ENCODE measurements around the gene SLC12A8.
A peak's percentile ranks its signal among the peaks of the same experiment; 100 is the strongest.

Gene SLC12A8

DNA sequence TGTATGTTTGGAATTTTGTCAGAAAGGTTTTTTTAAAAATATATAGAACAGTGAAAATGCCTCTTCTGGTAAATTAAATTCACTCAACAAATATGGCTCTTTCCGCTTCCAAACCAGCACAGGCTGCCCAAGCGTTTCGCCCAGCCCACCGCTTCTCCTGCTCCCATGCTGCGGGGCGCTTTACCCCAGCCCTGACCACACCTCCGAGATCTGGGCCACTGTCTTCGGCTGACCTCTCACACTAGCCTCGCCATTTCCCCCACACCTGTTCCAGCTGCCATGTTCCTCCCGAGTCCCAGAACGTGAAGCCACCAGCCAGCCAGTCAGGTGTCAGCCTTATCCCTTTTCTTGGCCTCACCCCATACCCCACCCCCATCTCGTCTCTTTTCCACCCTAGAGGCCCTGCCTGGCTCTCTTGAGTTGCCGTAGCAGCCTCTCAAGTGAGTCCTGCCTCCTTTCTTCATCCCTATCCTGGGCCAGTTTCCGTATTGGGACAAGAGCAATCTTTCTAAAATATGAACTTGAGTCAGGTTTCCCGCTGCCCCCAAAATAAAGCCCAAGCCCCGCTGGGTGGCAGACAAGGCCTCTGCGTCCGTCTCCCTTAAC is 46.5 kb downstream of the SLC12A8 start:
- no peak for TF ChIP-seq CTCF (IDR thresholded peaks at IDR 0.05)

GRCh38 chr3:125165189-125165947 is 47.2 kb downstream of the SLC12A8 start:
- Histone ChIP-seq H3K4me3 (no peak overlapping the region), H3K27ac (no peak overlapping the region)
- peak; percentile 38 for TF ChIP-seq CTCF (IDR thresholded peaks at IDR 0.05)
- DNase-seq (ENCODE audit: low spot score) = no peak

More for the DNA sequence above, 46.5 kb downstream of the SLC12A8 start:
- no peak overlapping the region for H3K27ac ChIP-seq
- no peak overlapping the region for H3K4me3 ChIP-seq
- DNase-seq (ENCODE audit: low spot score) = no peak

DNA sequence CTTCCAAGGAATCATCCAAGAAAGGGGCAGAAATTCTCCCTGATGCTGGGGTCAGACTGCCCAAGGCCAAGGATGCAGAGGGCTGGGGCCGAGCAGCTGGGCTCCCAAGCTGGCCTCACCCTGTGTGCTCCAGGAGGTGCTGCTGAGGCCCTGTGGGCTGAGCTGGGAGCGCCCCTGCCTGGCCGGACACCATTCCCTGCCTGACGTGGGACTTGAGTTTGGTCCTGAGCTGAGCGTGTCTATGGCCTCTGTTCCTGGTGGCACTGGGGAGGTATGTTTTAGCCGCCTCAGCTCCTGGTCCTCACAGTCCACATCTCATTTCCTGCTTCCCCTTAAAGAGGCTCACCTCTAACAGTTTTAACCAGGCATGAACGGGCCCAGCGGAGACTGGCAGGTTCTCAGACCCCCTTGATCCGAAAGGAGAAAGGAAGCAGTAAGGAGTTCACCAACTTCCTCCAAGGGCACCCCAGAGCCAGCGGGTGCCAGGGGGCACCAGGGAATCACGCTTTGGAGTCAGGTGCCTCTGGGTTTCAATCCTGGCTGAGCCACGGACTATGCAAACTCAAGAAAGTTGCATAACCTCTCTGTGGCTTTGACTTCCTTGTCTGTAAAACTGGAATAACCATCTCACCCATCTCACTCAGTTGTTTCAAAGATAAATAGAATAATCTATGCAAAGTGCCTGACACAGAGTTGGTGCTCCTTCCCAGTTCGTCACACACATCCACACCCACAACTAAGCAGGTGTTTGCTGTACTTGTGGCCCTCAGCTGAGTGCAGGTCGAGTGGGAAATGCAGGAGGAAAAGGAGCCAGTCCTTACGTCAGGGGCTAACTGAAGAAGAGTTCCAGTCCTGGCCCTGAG is 48.6 kb downstream of the SLC12A8 start:
- Histone ChIP-seq H3K4me3 (no peak overlapping the region), H3K27ac (no peak overlapping the region)
- TF ChIP-seq CTCF (IDR thresholded peaks at IDR 0.05) = no peak
- DNase-seq (ENCODE audit: low spot score) = no peak

DNA sequence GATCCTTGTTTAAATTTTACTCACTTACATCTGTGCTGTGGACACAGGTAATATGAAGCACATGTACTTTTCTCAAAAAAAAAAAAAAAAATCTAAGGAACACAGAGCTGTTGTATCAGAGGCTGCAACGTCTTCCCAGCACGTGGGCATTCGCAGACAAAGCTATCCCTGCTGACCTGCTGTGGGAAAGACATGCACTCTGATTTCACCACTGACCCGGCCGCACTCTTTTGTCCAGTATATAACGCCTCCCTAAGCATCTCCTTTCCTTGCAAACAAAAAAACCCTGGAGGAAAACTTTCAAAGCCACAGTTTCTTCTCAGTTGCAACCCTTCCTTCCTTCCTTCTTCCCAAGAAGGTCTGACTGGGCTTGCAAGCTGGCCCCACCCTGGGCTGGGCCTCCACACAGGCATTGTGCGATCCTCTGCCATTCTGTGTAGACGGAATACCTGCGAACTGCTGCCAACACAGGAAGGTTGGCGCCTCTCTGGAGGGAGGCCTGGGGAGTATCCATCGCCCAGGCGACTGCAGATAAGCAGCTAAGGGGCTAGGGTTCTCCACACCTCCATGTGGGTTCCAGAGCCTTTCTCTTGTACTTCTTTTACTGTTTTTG is 50.8 kb downstream of the SLC12A8 start:
- no peak overlapping the region for H3K4me3 ChIP-seq
- H3K27ac ChIP-seq = no peak overlapping the region
- no peak for DNase-seq (ENCODE audit: low spot score)
- TF ChIP-seq CTCF (IDR thresholded peaks at IDR 0.05) = no peak

- no peak overlapping the region for H3K27ac ChIP-seq
- no peak overlapping the region for H3K4me3 ChIP-seq
- no peak for DNase-seq (ENCODE audit: low spot score)
- no peak for TF ChIP-seq CTCF (IDR thresholded peaks at IDR 0.05)
Observed at GRCh38 chr3:125160606-125161371, 51.8 kb downstream of the SLC12A8 start.

DNA sequence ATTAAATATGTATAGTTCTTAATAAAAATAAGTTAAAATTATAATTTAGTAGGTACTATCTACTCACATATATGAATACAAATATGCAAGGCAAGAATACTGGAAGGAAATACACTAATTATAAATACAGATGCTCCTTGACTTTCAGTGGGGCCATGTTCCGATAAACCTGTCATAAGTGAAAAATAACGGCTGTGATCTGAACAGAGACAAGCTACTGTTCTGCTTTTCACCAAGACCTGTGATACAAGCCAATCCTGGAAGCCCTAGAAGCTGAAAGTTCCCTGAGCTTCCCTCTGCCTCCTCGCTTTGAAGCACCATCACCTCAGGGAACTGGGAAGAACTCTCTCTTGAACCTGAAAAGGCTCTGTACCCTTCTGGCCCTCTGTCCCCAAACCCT is 55.4 kb downstream of the SLC12A8 start:
- TF ChIP-seq CTCF (IDR thresholded peaks at IDR 0.05) = no peak
- no peak for DNase-seq (ENCODE audit: low spot score)
- no peak overlapping the region for H3K4me3 ChIP-seq
- no peak overlapping the region for H3K27ac ChIP-seq

All from coronary artery (tissue), 2 donors.